RCC 7860 (cell line): ENCODE data around the gene ARHGAP27.
"Not testable (repeated sequence)": the region's sequence is repeated elsewhere in the genome, so short reads cannot be mapped to it uniquely, and the experiment has no call there.

Experiments used
- DNase-seq: peaks from one replicate; pipeline ENCODE4 v3.0.0-alpha.2; 2015; ENCODE audit warnings: low spot score
- FAIRE-seq: peaks from 2 replicates; lab custom pipeline; 2012; peaks lifted over from hg19 to GRCh38; lab: Jason Lieb, UNC

ARHGAP27 gene

GRCh38 chr17:45432405-45433158 is at the start of gene ARHGAP27:
TSS of gene ARHGAP27 (minus strand) at chr17:45432870. CDS start at chr17:45430279, 2,591 bp downstream.
- FAIRE-seq (no peak), DNase-seq (no peak)

GRCh38 chr17:45482317-45482716 is 49.6 kb upstream of the ARHGAP27 start:
- FAIRE-seq, DNase-seq: not testable (repeated sequence)

GRCh38 chr17:45475436-45475835 is 42.8 kb upstream of the ARHGAP27 start:
- DNase-seq, FAIRE-seq: not testable (repeated sequence)

GRCh38 chr17:45472249-45472648 is 39.6 kb upstream of the ARHGAP27 start:
- not testable (repeated sequence) for FAIRE-seq, DNase-seq

- not testable (repeated sequence) for FAIRE-seq, DNase-seq
Measured at GRCh38 chr17:45469204-45469563, 36.5 kb upstream of the ARHGAP27 start.

- not testable (repeated sequence) for FAIRE-seq, DNase-seq
Measured at GRCh38 chr17:45468293-45469203, 35.9 kb upstream of the ARHGAP27 start.

GRCh38 chr17:45461524-45462327 is 29.1 kb upstream of the ARHGAP27 start:
- DNase-seq = peak; percentile 53

GRCh38 chr17:45460422-45460821 is 27.8 kb upstream of the ARHGAP27 start:
- DNase-seq, FAIRE-seq: not testable (repeated sequence)

More at GRCh38 chr17:45461524-45462327, 29.1 kb upstream of the ARHGAP27 start:
- FAIRE-seq = peak; percentile 14

GRCh38 chr17:45454341-45454740 is 21.7 kb upstream of the ARHGAP27 start:
- FAIRE-seq, DNase-seq: not testable (repeated sequence)

- not testable (repeated sequence) for FAIRE-seq, DNase-seq
Measured at GRCh38 chr17:45453731-45454130, 21.1 kb upstream of the ARHGAP27 start.

- FAIRE-seq, DNase-seq: not testable (repeated sequence)
Measured at GRCh38 chr17:45453225-45453534, 20.5 kb upstream of the ARHGAP27 start.

- FAIRE-seq, DNase-seq: not testable (repeated sequence)
Measured at GRCh38 chr17:45452329-45453224, 19.9 kb upstream of the ARHGAP27 start.

- DNase-seq, FAIRE-seq: not testable (repeated sequence)
Measured at GRCh38 chr17:45451660-45452059, 19.0 kb upstream of the ARHGAP27 start.

- DNase-seq = no peak
- FAIRE-seq = no peak
Measured at GRCh38 chr17:45451131-45451530, 18.5 kb upstream of the ARHGAP27 start.

- not testable (repeated sequence) for FAIRE-seq, DNase-seq
Measured at GRCh38 chr17:45449708-45450329, 17.1 kb upstream of the ARHGAP27 start.

GRCh38 chr17:45449260-45449659 is 16.6 kb upstream of the ARHGAP27 start:
- DNase-seq, FAIRE-seq: not testable (repeated sequence)

GRCh38 chr17:45448483-45448882 is 15.8 kb upstream of the ARHGAP27 start:
- not testable (repeated sequence) for DNase-seq, FAIRE-seq

- FAIRE-seq = not testable (repeated sequence)
Measured at GRCh38 chr17:45448066-45448465, 15.4 kb upstream of the ARHGAP27 start.

GRCh38 chr17:45447650-45448049 is 15.0 kb upstream of the ARHGAP27 start:
- FAIRE-seq, DNase-seq: not testable (repeated sequence)

More at GRCh38 chr17:45448066-45448465, 15.4 kb upstream of the ARHGAP27 start:
- DNase-seq = not testable (repeated sequence)
